Suprapubic skin (tissue), 4 donors: Measurements from ENCODE around the gene MAP1B.

Experiments used
- POLR2A ChIP-seq, 2 donors: fragments of 450-650 bp; IDR thresholded peaks; one replicate each; pipeline ENCODE4 v1.6.1; 2017; ENCODE audit warnings: antibody characterized with exemption in 2 of 2, mild to moderate bottlenecking in 2 of 2, moderate library complexity in 2 of 2
- POLR2AphosphoS5 ChIP-seq, 3 donors: sonication (generic); formaldehyde crosslinking; IDR thresholded peaks; one replicate each; pipeline ENCODE4 v1.6.1; 2017; ENCODE audit warnings: antibody characterized with exemption in 3 of 3
- TF ChIP-seq, protein P1 (sequence below), 2 donors: fragments of 200-600 bp in 1 of 2; fragments of 450-650 bp in 1 of 2; sonication (generic) in 1 of 2; IDR thresholded peaks; one replicate each; pipeline ENCODE4 v1.5.1; 2016 to 2019; ENCODE audit warnings: antibody characterized with exemption in 2 of 2, mild to moderate bottlenecking in 1 of 2, moderate library complexity in 1 of 2

- TF ChIP-seq POLR2A (IDR thresholded peaks at IDR 0.05) = no peak
- no peak for TF ChIP-seq POLR2AphosphoS5 (IDR thresholded peaks at IDR 0.05)
- TF ChIP-seq, protein P1, sequence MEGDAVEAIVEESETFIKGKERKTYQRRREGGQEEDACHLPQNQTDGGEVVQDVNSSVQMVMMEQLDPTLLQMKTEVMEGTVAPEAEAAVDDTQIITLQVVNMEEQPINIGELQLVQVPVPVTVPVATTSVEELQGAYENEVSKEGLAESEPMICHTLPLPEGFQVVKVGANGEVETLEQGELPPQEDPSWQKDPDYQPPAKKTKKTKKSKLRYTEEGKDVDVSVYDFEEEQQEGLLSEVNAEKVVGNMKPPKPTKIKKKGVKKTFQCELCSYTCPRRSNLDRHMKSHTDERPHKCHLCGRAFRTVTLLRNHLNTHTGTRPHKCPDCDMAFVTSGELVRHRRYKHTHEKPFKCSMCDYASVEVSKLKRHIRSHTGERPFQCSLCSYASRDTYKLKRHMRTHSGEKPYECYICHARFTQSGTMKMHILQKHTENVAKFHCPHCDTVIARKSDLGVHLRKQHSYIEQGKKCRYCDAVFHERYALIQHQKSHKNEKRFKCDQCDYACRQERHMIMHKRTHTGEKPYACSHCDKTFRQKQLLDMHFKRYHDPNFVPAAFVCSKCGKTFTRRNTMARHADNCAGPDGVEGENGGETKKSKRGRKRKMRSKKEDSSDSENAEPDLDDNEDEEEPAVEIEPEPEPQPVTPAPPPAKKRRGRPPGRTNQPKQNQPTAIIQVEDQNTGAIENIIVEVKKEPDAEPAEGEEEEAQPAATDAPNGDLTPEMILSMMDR (IDR thresholded peaks at IDR 0.05) = no peak
Observed at GRCh38 chr5:72079288-72079687, 28.0 kb upstream of the MAP1B start.
